Fibroblast of lung (primary cell): Measurements from ENCODE around the gene FMN1. TPM values are rescaled to one million over a fixed set of nuclear protein-coding genes. Genes with fewer than 3 reads are reported as not detected.

Experiments
- DNase-seq, 2 donors: peaks; one replicate each; pipeline versions ENCODE4 v3.0.0 to v3.0.0-alpha.2; 2010; ENCODE audit warnings: low read depth in 2 of 2
- H2AFZ ChIP-seq: 2 replicates; pipeline ENCODE4 v1.5.1; 2012; ENCODE audit warnings: low read length, control low read depth, inconsistent platforms
- H3K27ac ChIP-seq: 2 replicates; pipeline ENCODE4 v1.5.1; 2011; ENCODE audit warnings: low read length, control low read depth; ENCODE audit not compliant: insufficient read depth
- H3K27me3 ChIP-seq: 2 replicates; pipeline ENCODE4 v1.5.1; 2011; ENCODE audit warnings: mild to moderate bottlenecking, low read length; ENCODE audit not compliant: control insufficient read depth, insufficient read depth
- H3K36me3 ChIP-seq: 2 replicates; pipeline ENCODE4 v1.5.1; 2011; ENCODE audit warnings: low read length; ENCODE audit not compliant: control insufficient read depth, insufficient read depth
- H3K4me1 ChIP-seq: 2 replicates; pipeline ENCODE4 v1.5.1; 2011; ENCODE audit warnings: low read length; ENCODE audit not compliant: control insufficient read depth, insufficient read depth; ENCODE audit errors: extremely low read depth
- H3K4me2 ChIP-seq: 2 replicates; pipeline ENCODE4 v1.5.1; 2011; ENCODE audit warnings: low read length, control low read depth; ENCODE audit not compliant: insufficient read depth; ENCODE audit errors: extremely low read depth
- H3K4me3 ChIP-seq, 4 experiments: fragments of 200-600 bp in 1 of 4; sonication (generic) in 1 of 4; replicated peaks in 1 of 4; 2 replicates each; pipeline ENCODE4 v1.5.1; 2011 to 2016; ENCODE audit warnings: low read length in 4 of 4, low read depth in 3 of 4, mild to moderate bottlenecking in 3 of 4, control low read depth in 2 of 4, inconsistent platforms in 1 of 4, mixed read lengths in 1 of 4; ENCODE audit not compliant: insufficient read depth in 1 of 4; ENCODE audit errors: control extremely low read depth in 1 of 4
- H3K79me2 ChIP-seq: 2 replicates; pipeline ENCODE4 v1.5.1; 2012; ENCODE audit warnings: mild to moderate bottlenecking, low read length, inconsistent platforms; ENCODE audit not compliant: control insufficient read depth, insufficient read depth
- H3K9ac ChIP-seq: 2 replicates; pipeline ENCODE4 v1.5.1; 2011; ENCODE audit warnings: mild to moderate bottlenecking, low read length, control low read depth; ENCODE audit not compliant: insufficient read depth
- H3K9me3 ChIP-seq: 2 replicates; pipeline ENCODE4 v1.5.1; 2012; ENCODE audit warnings: low read depth, low read length; ENCODE audit not compliant: control insufficient read depth, insufficient read depth
- H4K20me1 ChIP-seq: 2 replicates; pipeline ENCODE4 v1.5.1; 2011; ENCODE audit warnings: low read length; ENCODE audit not compliant: control insufficient read depth, insufficient read depth; ENCODE audit errors: extremely low read depth
- CTCF ChIP-seq, 2 donors: IDR thresholded peaks in 1 of 2; conservative IDR thresholded peaks in 1 of 2; 1 replicate in 1 of 2; 2 replicates in 1 of 2; pipeline ENCODE4 v1.5.1; 2011 to 2012; ENCODE audit warnings: low read length in 2 of 2, control low read depth in 1 of 2, inconsistent platforms in 1 of 2, low read depth in 1 of 2, mild to moderate bottlenecking in 1 of 2
- EZH2 ChIP-seq: IDR thresholded peaks from 2 replicates; pipeline ENCODE4 v1.5.1; 2012; ENCODE audit warnings: low read length, control low read depth, mild to moderate bottlenecking; ENCODE audit errors: missing control alignments
- polyA plus RNA-seq, 2 donors: library from polyadenylated mRNA; depleted of rRNA in 1 of 2; stranded (reverse) in 1 of 2; unstranded in 1 of 2; fragments of >200 nt; gene quantifications; 2 replicates each; pipeline ENCODE4 v1.2.1, GENCODE V29; 2011 to 2012; ENCODE audit warnings: missing spikeins in 1 of 2
- total RNA-seq: library from RNA; depleted of rRNA; stranded (reverse); fragments of >200 nt; gene quantifications from 2 replicates; pipeline ENCODE4 v1.2.1, GENCODE V29; 2014

FMN1 gene
- total and polyA plus RNA-seq, 2 donors (not counting 1 experiment from before 2014, with no cell fraction given) = 7.5 to 43.8 TPM

- Histone ChIP-seq H3K79me2 (no peaks in the 10 kb centered on the region), H2AFZ (no peak overlapping the region), H3K9ac (no peak overlapping the region), H3K4me2 (peak overlapping the region; percentile 0), H3K27ac (no peak overlapping the region), H3K36me3 (no peaks in the 10 kb centered on the region), H3K9me3 (no peaks in the 10 kb centered on the region), H3K4me1 (peaks cover 21% of the 10 kb centered on the region), H4K20me1 (no peaks in the 10 kb centered on the region), H3K4me3 (no peak overlapping the region), H3K27me3 (no peaks in the 10 kb centered on the region)
- peak; percentile 64 to 68 for DNase-seq
- TF ChIP-seq CTCF (conservative IDR thresholded peaks at IDR 0.05 in 1 of 2, IDR thresholded peaks at IDR 0.05 in 1 of 2; ENCODE audit: low read depth in 1 of 2, low read length in 2 of 2) (no peak), EZH2 (no peak)
These were observed 62.8 kb downstream of the FMN1 start for GRCh38 chr15:33131552-33132232.

GRCh38 chr15:33126559-33127290 lies 67.8 kb downstream of the FMN1 start:
- DNase-seq = peak; percentile 93 to 98
- Histone ChIP-seq H3K79me2 (no peaks in the 10 kb centered on the region), H3K27me3 (no peaks in the 10 kb centered on the region), H3K9ac (no peak overlapping the region), H3K4me1 (peaks cover 16% of the 10 kb centered on the region), H3K9me3 (no peaks in the 10 kb centered on the region), H4K20me1 (no peaks in the 10 kb centered on the region), H3K4me3 (peak overlapping the region in 2 of 4 experiments; percentile 12 to 14), H3K36me3 (no peaks in the 10 kb centered on the region), H2AFZ (peak overlapping the region; percentile 33), H3K4me2 (peak overlapping the region; percentile 5), H3K27ac (peak overlapping the region; percentile 63)
- TF ChIP-seq CTCF (conservative IDR thresholded peaks at IDR 0.05 in 1 of 2, IDR thresholded peaks at IDR 0.05 in 1 of 2; ENCODE audit: low read depth in 1 of 2, low read length in 2 of 2) = no peak
- no peak for TF ChIP-seq EZH2

GRCh38 chr15:33125894-33126537 lies 68.5 kb downstream of the FMN1 start:
- no peak for DNase-seq
- Histone ChIP-seq H3K9me3 (no peaks in the 10 kb centered on the region), H3K27me3 (no peaks in the 10 kb centered on the region), H3K36me3 (no peaks in the 10 kb centered on the region), H3K9ac (no peak overlapping the region), H2AFZ (peak overlapping the region; percentile 33), H3K27ac (peak overlapping the region; percentile 63), H3K4me2 (no peak overlapping the region), H4K20me1 (no peaks in the 10 kb centered on the region), H3K4me3 (no peak overlapping the region), H3K4me1 (peaks cover 12% of the 10 kb centered on the region), H3K79me2 (no peaks in the 10 kb centered on the region)
- TF ChIP-seq EZH2 (no peak), CTCF (conservative IDR thresholded peaks at IDR 0.05 in 1 of 2, IDR thresholded peaks at IDR 0.05 in 1 of 2; ENCODE audit: low read depth in 1 of 2, low read length in 2 of 2) (no peak)
